GM12878 (cell line): ENCODE results near the gene PTPRN2. TPM values are rescaled to one million over a fixed set of nuclear protein-coding genes. Genes with fewer than 3 reads are reported as not detected.

Experiments
- ATAC-seq: fragments of 200-7000 bp; cut with Tn5 transposase; 3 replicates; pipeline ENCODE4 v1.9.1; 2020; ENCODE audit warnings: mild to moderate bottlenecking, moderate library complexity
- BruUV-seq: library from RNA; stranded (reverse); fragments of 400-500 nt; replicated peaks from 2 replicates; lab custom pipeline; 2021; lab: Mats Ljungman, UMichigan
- CTCF ChIA-PET: fragments of 300-600 bp; sonication (Branson Sonifier 250); formaldehyde crosslinking; extraction: SDS; loops from one replicate; lab custom pipeline; 2021; ENCODE audit warnings: inconsistent platforms; lab: Yijun Ruan, JAX
- POLR2A ChIA-PET: fragments of 350-600 bp; formaldehyde crosslinking; extraction: SDS; loops from one replicate; lab custom pipeline; 2021; ENCODE audit warnings: inconsistent platforms; lab: Charles Lee
- RAD21 ChIA-PET: fragments of 300-600 bp; sonication (Branson Sonifier 250); formaldehyde crosslinking; loops from one replicate; lab custom pipeline; 2023; ENCODE audit warnings: antibody characterized with exemption; ENCODE audit not compliant: unreplicated experiment; lab: Charles Lee
- SMC1A ChIA-PET: fragments of 300-600 bp; sonication (Branson Sonifier 250); formaldehyde crosslinking; loops from one replicate; lab custom pipeline; 2023; ENCODE audit not compliant: unreplicated experiment, uncharacterized antibody; lab: Charles Lee
- DNase-seq: peaks from one replicate; pipeline ENCODE4 v3.0.0-alpha.2; 2011; ENCODE audit warnings: low read depth, low spot score
- FAIRE-seq: peaks from 3 replicates; lab custom pipeline; 2011; peaks lifted over from hg19 to GRCh38; lab: Jason Lieb, UNC
- H2AFZ ChIP-seq: 2 replicates; pipeline ENCODE4 v1.6.0; 2011; ENCODE audit warnings: low read depth, low read length, control low read depth; ENCODE audit not compliant: control insufficient read depth
- H3K27ac ChIP-seq: 2 replicates; pipeline ENCODE4 v1.5.1; 2011; ENCODE audit warnings: control low read depth; ENCODE audit not compliant: control insufficient read depth, insufficient read depth
- H3K27me3 ChIP-seq, 2 experiments: replicated peaks in 1 of 2; 2 replicates each; pipeline versions ENCODE4 v1.6.0 to v1.6.1; 2011; ENCODE audit warnings: low read length in 1 of 2; ENCODE audit not compliant: control insufficient read depth in 2 of 2, insufficient read depth in 2 of 2
- H3K36me3 ChIP-seq, 2 experiments: 2 replicates each; pipeline ENCODE4 v1.5.1; 2011; ENCODE audit warnings: low read length in 1 of 2; ENCODE audit not compliant: control insufficient read depth in 2 of 2, insufficient read depth in 2 of 2
- H3K4me1 ChIP-seq: 2 replicates; pipeline ENCODE4 v1.6.1; 2011; ENCODE audit warnings: mild to moderate bottlenecking, low read length, moderate library complexity, mixed read lengths; ENCODE audit not compliant: control insufficient read depth, insufficient read depth
- H3K4me2 ChIP-seq: 2 replicates; pipeline ENCODE4 v1.6.0; 2011; ENCODE audit warnings: control low read depth; ENCODE audit not compliant: control insufficient read depth, insufficient read depth
- H3K4me3 ChIP-seq: fragments of 200-600 bp; sonication (generic); 2 replicates; pipeline ENCODE4 v1.5.1; 2016
- H3K79me2 ChIP-seq: 2 replicates; pipeline ENCODE4 v1.6.0; 2011; ENCODE audit warnings: low read length; ENCODE audit not compliant: control insufficient read depth, insufficient read depth
- H3K9ac ChIP-seq: 2 replicates; pipeline ENCODE4 v1.8.0; 2011; ENCODE audit warnings: low read length, control low read depth, mixed read lengths; ENCODE audit not compliant: control insufficient read depth, insufficient read depth
- H3K9me3 ChIP-seq: replicated peaks from 3 replicates; pipeline ENCODE4 v1.5.1; 2011; ENCODE audit warnings: mild to moderate bottlenecking, low read length; ENCODE audit not compliant: control insufficient read depth, insufficient read depth
- H4K20me1 ChIP-seq: 2 replicates; pipeline ENCODE4 v1.6.0; 2011; ENCODE audit not compliant: control insufficient read depth, insufficient read depth
- BCLAF1 ChIP-seq: fragments of 450-650 bp; IDR thresholded peaks from 2 replicates; pipeline ENCODE4 v1.6.1; 2017; ENCODE audit warnings: antibody characterized with exemption, mild to moderate bottlenecking, moderate library complexity
- EP300 ChIP-seq, 2 experiments: fragments of 150-350 bp in 1 of 2; IDR thresholded peaks; 2 replicates each; pipeline ENCODE4 v1.6.1; 2011 to 2012; ENCODE audit warnings: low read depth in 2 of 2, low read length in 2 of 2, borderline replicate concordance in 1 of 2, improper control_type of control experiment in 1 of 2, inconsistent platforms in 1 of 2; ENCODE audit not compliant: control insufficient read depth in 1 of 2
- FOXM1 ChIP-seq: IDR thresholded peaks from 2 replicates; pipeline ENCODE4 v1.6.1; 2012; ENCODE audit warnings: low read depth, mild to moderate bottlenecking, inconsistent platforms, low read length, moderate library complexity
- HDAC6 ChIP-seq: fragments of 200-600 bp; sonication (generic); IDR thresholded peaks from one replicate; pipeline ENCODE4 v1.8.0; 2017; ENCODE audit warnings: antibody characterized with exemption; ENCODE audit not compliant: unreplicated experiment
- IRF4 ChIP-seq: IDR thresholded peaks from 2 replicates; pipeline ENCODE4 v1.6.1; 2011; ENCODE audit warnings: low read depth, low read length
- IRF5 ChIP-seq: fragments of 450-650 bp; IDR thresholded peaks from 2 replicates; pipeline ENCODE4 v1.6.1; 2017; ENCODE audit warnings: borderline replicate concordance
- MTA3 ChIP-seq: IDR thresholded peaks from 2 replicates; pipeline ENCODE4 v1.6.1; 2012; ENCODE audit warnings: low read length, inconsistent platforms, borderline replicate concordance
- NR2C1 ChIP-seq: fragments of 450-650 bp; IDR thresholded peaks from 2 replicates; pipeline ENCODE4 v1.6.1; 2017; ENCODE audit warnings: antibody characterized with exemption, mild to moderate bottlenecking, moderate library complexity
- RAD51 ChIP-seq: fragments of 450-650 bp; IDR thresholded peaks from 2 replicates; pipeline ENCODE4 v1.6.1; 2016; ENCODE audit warnings: moderate library complexity, mild to moderate bottlenecking, inconsistent platforms
- RELA ChIP-seq: fragments of 450-650 bp; IDR thresholded peaks from 2 replicates; pipeline ENCODE4 v1.8.0; 2014; ENCODE audit warnings: borderline replicate concordance; ENCODE audit not compliant: partially characterized antibody
- SMAD1 ChIP-seq: fragments of 450-650 bp; IDR thresholded peaks from 2 replicates; pipeline ENCODE4 v1.6.1; 2018; ENCODE audit warnings: mild to moderate bottlenecking, low read depth; ENCODE audit not compliant: partially characterized antibody
- SMARCA5 ChIP-seq: fragments of 450-650 bp; IDR thresholded peaks from 2 replicates; pipeline ENCODE4 v1.6.1; 2017; ENCODE audit warnings: mild to moderate bottlenecking
- SREBF1 ChIP-seq: IDR thresholded peaks from 2 replicates; pipeline ENCODE4 v1.6.1; 2012; ENCODE audit warnings: mild to moderate bottlenecking, low read length
- WGBS: methylation state at CpG from one replicate; pipeline ENCODE4 v1.1.6; 2016; ENCODE audit warnings: low lambda C conversion rate; ENCODE audit not compliant: insufficient replicate concordance, insufficient coverage; ENCODE audit errors: missing lambda C conversion rate; 5-methylcytosine and 5-hydroxymethylcytosine counted together
- in situ Hi-C: fragments of 300-500 bp; cut with MboI; formaldehyde crosslinking; loops from 9 replicates; pipeline ENCODE4 v1.14.3; 2018; ENCODE audit warnings: mixed read lengths
- intact Hi-C: fragments of 100-400 bp; cut with micrococcal nuclease; formaldehyde crosslinking; loops from one replicate; pipeline ENCODE4 v1.14.2; 2022; ENCODE audit not compliant: unreplicated experiment
- polyA plus RNA-seq, 11 experiments: library from polyadenylated mRNA; depleted of rRNA in 4 of 11; unstranded in 6 of 11; stranded (reverse) in 5 of 11; fragments of >200 nt; fragmentation: Nextera tagmentation in 4 of 11; fragmentation: Illumina TruSeq in 1 of 11; extraction: Ambion mirVana in 4 of 11; extraction: Trizol in 1 of 11; gene quantifications; 1 replicate in 1 of 11; 2 replicates in 10 of 11; pipeline versions ENCODE4 v1.2.1 to v1.2.3, GENCODE V29; 2011 to 2016; ENCODE audit warnings: inconsistent platforms in 2 of 11, missing spikeins in 2 of 11, low read depth in 1 of 11
- total RNA-seq, 4 experiments: library from RNA; depleted of rRNA in 3 of 4; stranded (reverse); fragments of >200 nt in 3 of 4; fragmentation: Illumina TruSeq in 1 of 4; extraction: Trizol in 1 of 4; gene quantifications; 2 replicates each; pipeline versions ENCODE4 v1.2.1 to v1.2.3, GENCODE V29; 2013 to 2021

The PTPRN2 gene
- total and polyA plus RNA-seq, 10 of the 15 experiments (the other 5 are each of a cell fraction or from before 2014, with no cell fraction given): 5.4 TPM; not detected in 9

GRCh38 chr7:157513162-157513621, 1074.4 kb downstream of the PTPRN2 start:
- no peaks in the 10 kb centered on the region for H4K20me1 ChIP-seq
- in situ Hi-C loops: no loop called here
- no peaks in the 10 kb centered on the region for H3K4me1 ChIP-seq
- no TSS peak for BruUV-seq
- H3K79me2 ChIP-seq: no peaks in the 10 kb centered on the region
- POLR2A ChIA-PET: no interaction called here
- H3K27me3 ChIP-seq: no peaks in the 10 kb centered on the region
- intact Hi-C loops: no loop called here
- no peak overlapping the region for H3K27ac ChIP-seq
- H2AFZ ChIP-seq: no peak overlapping the region
- RAD21 ChIA-PET: no interaction called here
- H3K4me2 ChIP-seq: no peak overlapping the region
- H3K36me3 ChIP-seq: no peaks in the 10 kb centered on the region
- DNase-seq (no peak), ATAC-seq (no peak), FAIRE-seq (no peak)
- TF ChIP-seq RAD51 (no peak), MTA3 (no peak), NR2C1 (no peak), EP300 (IDR thresholded peaks at IDR 0.05; ENCODE audit: borderline replicate concordance in 1 of 2, control insufficient read depth in 1 of 2, low read depth in 2 of 2, low read length in 2 of 2) (no peak), BCLAF1 (no peak), SMAD1 (no peak), IRF5 (no peak), HDAC6 (no peak), SMARCA5 (no peak), RELA (no peak), FOXM1 (no peak), SREBF1 (no peak), IRF4 (no peak)
- SMC1A ChIA-PET: no interaction called here
- CTCF ChIA-PET: interaction anchor here (0.6 kb wide), 1 partner anchor 710 kb away, joined by 3 read pairs; no protein-coding TSS in a partner anchor
- H3K4me3 ChIP-seq: no peak overlapping the region
- no peaks in the 10 kb centered on the region for H3K9me3 ChIP-seq
- 37% methylated on average over 18 of the region's 18 CpGs for WGBS
- H3K9ac ChIP-seq: no peak overlapping the region
